Thymus (tissue), 11 donors: ENCODE results near the gene ST7. TPM values are rescaled to one million over a fixed set of nuclear protein-coding genes. Genes with fewer than 3 reads are reported as not detected.
"Not testable (repeated sequence)": the region's sequence is repeated elsewhere in the genome, so short reads cannot be mapped to it uniquely, and the experiment has no call there.

ENCODE experiments used
- DNase-seq, 9 donors: peaks; one replicate each; pipeline ENCODE4 v3.0.0-alpha.2; 2013; ENCODE audit warnings: low spot score in 9 of 9, low read depth in 6 of 9, missing footprints in 1 of 9
- H3K27ac ChIP-seq, 2 donors: one replicate each; pipeline ENCODE4 v1.5.1; 2013; ENCODE audit warnings: control low read depth in 1 of 2, low read depth in 1 of 2, low read length in 1 of 2, mild to moderate bottlenecking in 1 of 2, moderate library complexity in 1 of 2
- H3K27me3 ChIP-seq, 2 donors: one replicate each; pipeline ENCODE4 v1.5.1; 2013; ENCODE audit warnings: low read length in 1 of 2; ENCODE audit not compliant: control insufficient read depth in 2 of 2, insufficient read depth in 1 of 2
- H3K36me3 ChIP-seq, 2 donors: one replicate each; pipeline ENCODE4 v1.5.1; 2013; ENCODE audit warnings: low read length in 1 of 2, mild to moderate bottlenecking in 1 of 2, moderate library complexity in 1 of 2; ENCODE audit not compliant: control insufficient read depth in 2 of 2, insufficient read depth in 2 of 2
- H3K4me1 ChIP-seq, 2 donors: one replicate each; pipeline ENCODE4 v1.5.1; 2013; ENCODE audit warnings: low read length in 2 of 2; ENCODE audit not compliant: control insufficient read depth in 2 of 2, insufficient read depth in 2 of 2
- H3K4me3 ChIP-seq, 2 donors: one replicate each; pipeline ENCODE4 v1.5.1; 2013; ENCODE audit warnings: low read length in 2 of 2, control low read depth in 1 of 2, mild to moderate bottlenecking in 1 of 2
- H3K9me3 ChIP-seq, 2 donors: one replicate each; pipeline ENCODE4 v1.5.1; 2013; ENCODE audit warnings: low read length in 1 of 2, mild to moderate bottlenecking in 1 of 2; ENCODE audit not compliant: control insufficient read depth in 2 of 2, insufficient read depth in 1 of 2
- WGBS: extraction: QIAGEN DNeasy Blood & Tissue Kit; methylation state at CpG from one replicate; pipeline ENCODE4 v1.1.7; 2013; 5-methylcytosine and 5-hydroxymethylcytosine counted together
- polyA plus RNA-seq: library from polyadenylated mRNA; stranded (reverse); fragments of 200-250 nt; gene quantifications from one replicate; pipeline ENCODE4 v1.2.3, GENCODE V29; 2013
- total RNA-seq: library from RNA; stranded (reverse); fragments of 120-200 nt; gene quantifications from one replicate; pipeline ENCODE4 v1.2.4, GENCODE V29; 2013
- donor health status: healthy.

ST7 gene
- total and polyA plus RNA-seq, 2 donors = 9.3 to 11.5 TPM

GRCh38 chr7:116955801-116956476, 2.6 kb downstream of the ST7 start:
- peaks cover 0 to 9% of the 10 kb centered on the region in 2 donors for H3K4me1 ChIP-seq
- H3K27ac ChIP-seq = peak overlapping the region; percentile 6 to 38
- no peaks in the 10 kb centered on the region for H3K36me3 ChIP-seq
- 87% methylated on average over 4 of the region's 4 CpGs for WGBS
- H3K27me3 ChIP-seq = peaks cover 0 to 12% of the 10 kb centered on the region in 2 donors
- H3K9me3 ChIP-seq = peaks cover 0 to 1% of the 10 kb centered on the region in 2 donors
- DNase-seq = no peak
- H3K4me3 ChIP-seq = no peak overlapping the region

GRCh38 chr7:116956477-116956804, 3.1 kb downstream of the ST7 start:
- Histone ChIP-seq H3K9me3 (peaks cover 0 to 1% of the 10 kb centered on the region in 2 donors), H3K4me1 (peaks cover 0 to 9% of the 10 kb centered on the region in 2 donors), H3K27me3 (peaks cover 0 to 12% of the 10 kb centered on the region in 2 donors), H3K36me3 (no peaks in the 10 kb centered on the region), H3K27ac (peak overlapping the region; percentile 6 to 38), H3K4me3 (no peak overlapping the region)
- 90% methylated on average over 2 of the region's 2 CpGs for WGBS
- no peak for DNase-seq

GRCh38 chr7:116957874-116958273, 4.6 kb downstream of the ST7 start:
- H3K36me3 ChIP-seq = no peaks in the 10 kb centered on the region
- peaks cover 0 to 11% of the 10 kb centered on the region in 2 donors for H3K27me3 ChIP-seq
- WGBS = 86% methylated on average over 2 of the region's 2 CpGs
- H3K27ac ChIP-seq = no peak overlapping the region
- no peak overlapping the region for H3K4me3 ChIP-seq
- no peak for DNase-seq
- peaks cover 0 to 7% of the 10 kb centered on the region in 2 donors for H3K4me1 ChIP-seq
- H3K9me3 ChIP-seq = peaks cover 0 to 1% of the 10 kb centered on the region in 2 donors

- not testable (repeated sequence) for H3K9me3 ChIP-seq, H3K27ac ChIP-seq, H3K4me1 ChIP-seq, DNase-seq, H3K36me3 ChIP-seq, H3K27me3 ChIP-seq, H3K4me3 ChIP-seq
- 85% methylated on average over 4 of the region's 4 CpGs for WGBS
Measured at GRCh38 chr7:116961966-116962673, 8.8 kb downstream of the ST7 start.

GRCh38 chr7:116963234-116963633, 9.9 kb downstream of the ST7 start:
- DNase-seq = no peak
- Histone ChIP-seq H3K27ac (no peak overlapping the region), H3K36me3 (no peaks in the 10 kb centered on the region), H3K27me3 (no peaks in the 10 kb centered on the region), H3K4me3 (no peak overlapping the region), H3K4me1 (no peaks in the 10 kb centered on the region), H3K9me3 (no peaks in the 10 kb centered on the region)

- Histone ChIP-seq H3K9me3 (no peaks in the 10 kb centered on the region), H3K4me1 (no peaks in the 10 kb centered on the region), H3K27me3 (no peaks in the 10 kb centered on the region), H3K27ac (no peak overlapping the region), H3K36me3 (no peaks in the 10 kb centered on the region), H3K4me3 (no peak overlapping the region)
- no peak for DNase-seq
Measured at GRCh38 chr7:116966601-116967000, 13.3 kb downstream of the ST7 start.

GRCh38 chr7:116967254-116967922, 14.1 kb downstream of the ST7 start:
- Histone ChIP-seq H3K27ac (no peak overlapping the region), H3K9me3 (no peaks in the 10 kb centered on the region), H3K36me3 (no peaks in the 10 kb centered on the region), H3K4me3 (no peak overlapping the region), H3K4me1 (no peaks in the 10 kb centered on the region), H3K27me3 (no peaks in the 10 kb centered on the region)
- DNase-seq = no peak
- 99% methylated on average over 5 of the region's 5 CpGs for WGBS

GRCh38 chr7:116967983-116968382, 14.7 kb downstream of the ST7 start:
- Histone ChIP-seq H3K27me3 (no peaks in the 10 kb centered on the region), H3K36me3 (no peaks in the 10 kb centered on the region), H3K9me3 (no peaks in the 10 kb centered on the region), H3K27ac (no peak overlapping the region), H3K4me3 (no peak overlapping the region), H3K4me1 (no peaks in the 10 kb centered on the region)
- WGBS = 88% methylated on average over 1 of the region's 1 CpG
- no peak for DNase-seq

GRCh38 chr7:116968631-116969030, 15.3 kb downstream of the ST7 start:
- no peaks in the 10 kb centered on the region for H3K4me1 ChIP-seq
- no peak overlapping the region for H3K4me3 ChIP-seq
- no peaks in the 10 kb centered on the region for H3K27me3 ChIP-seq
- no peak for DNase-seq
- no peak overlapping the region for H3K27ac ChIP-seq
- no peaks in the 10 kb centered on the region for H3K36me3 ChIP-seq
- H3K9me3 ChIP-seq = no peaks in the 10 kb centered on the region
